K562 (cell line): Measurements from ENCODE around the gene RXRA. TPM values are rescaled to one million over a fixed set of nuclear protein-coding genes. Genes with fewer than 3 reads are reported as not detected.

Experiments used
- ATAC-seq: fragments of 200-7000 bp; cut with Tn5 transposase; 3 replicates; pipeline ENCODE4 v1.9.1; 2020; ENCODE audit warnings: moderate library complexity
- BruUV-seq: library from RNA; stranded (reverse); fragments of 400-500 nt; replicated peaks from 2 replicates; lab custom pipeline; 2021; lab: Mats Ljungman, UMichigan
- CTCF ChIA-PET: fragments of 300-600 bp; formaldehyde crosslinking; extraction: SDS; loops from one replicate; lab custom pipeline; 2021; ENCODE audit warnings: low intra/inter-chr PET ratio; lab: Yijun Ruan, JAX
- POLR2A ChIA-PET: fragments of 300-600, 350-650 bp; sonication (Branson Sonifier 250); formaldehyde crosslinking; extraction: SDS; loops from one replicate; lab custom pipeline; 2021; ENCODE audit warnings: antibody characterized with exemption, inconsistent platforms; lab: Yijun Ruan, JAX
- DNase-seq, 4 experiments: peaks; one replicate each; pipeline versions ENCODE4 v3.0.0 to v3.0.0-alpha.2; 2011 to 2018; ENCODE audit warnings: low spot score in 3 of 4, mixed read lengths in 3 of 4; ENCODE audit errors: extremely low read depth in 1 of 4
- FAIRE-seq: peaks from 2 replicates; lab custom pipeline; 2011; peaks lifted over from hg19 to GRCh38; lab: Jason Lieb, UNC
- H2AFZ ChIP-seq: 2 replicates; pipeline ENCODE4 v1.6.0; 2011; ENCODE audit warnings: low read depth, low read length, control low read depth, inconsistent platforms
- H3K27ac ChIP-seq: fragments of 200-600 bp; 3 replicates; pipeline ENCODE4 v1.8.0; 2011; ENCODE audit warnings: low read depth, mild to moderate bottlenecking, control low read depth, inconsistent platforms, low read length, moderate library complexity, mixed read lengths; ENCODE audit errors: extremely low read depth
- H3K27me3 ChIP-seq, 2 experiments: fragments of 300-600 bp in 1 of 2; 2 replicates in 1 of 2; 3 replicates in 1 of 2; pipeline versions ENCODE4 v1.6.0 to v1.8.0; 2011; ENCODE audit warnings: inconsistent platforms in 2 of 2, low read length in 2 of 2, mild to moderate bottlenecking in 1 of 2, mixed read lengths in 1 of 2, moderate library complexity in 1 of 2; ENCODE audit not compliant: control insufficient read depth in 2 of 2, insufficient read depth in 2 of 2
- H3K36me3 ChIP-seq: fragments of 300-600 bp; 3 replicates; pipeline ENCODE4 v1.8.0; 2011; ENCODE audit warnings: mild to moderate bottlenecking, low read length, inconsistent platforms; ENCODE audit not compliant: control insufficient read depth, insufficient read depth
- H3K4me1 ChIP-seq, 2 experiments: fragments of 200-600 bp in 1 of 2; replicated peaks in 1 of 2; 2 replicates in 1 of 2; 3 replicates in 1 of 2; pipeline versions ENCODE4 v1.5.1 to v1.8.0; 2011; ENCODE audit warnings: inconsistent platforms in 2 of 2, low read length in 2 of 2, mild to moderate bottlenecking in 1 of 2, mixed read lengths in 1 of 2, moderate library complexity in 1 of 2; ENCODE audit not compliant: control insufficient read depth in 2 of 2, insufficient read depth in 2 of 2
- H3K4me2 ChIP-seq: 2 replicates; pipeline ENCODE4 v1.6.1; 2011; ENCODE audit warnings: low read length, control low read depth, inconsistent platforms, mixed read lengths; ENCODE audit not compliant: insufficient read depth
- H3K4me3 ChIP-seq: fragments of 200-600 bp; sonication (generic), shearing (Covaris generic); 2 replicates; pipeline ENCODE4 v1.5.1; 2016; ENCODE audit warnings: control low read depth, inconsistent platforms
- H3K79me2 ChIP-seq: fragments of 200-600 bp; 3 replicates; pipeline ENCODE4 v1.8.0; 2011; ENCODE audit warnings: low read length, inconsistent platforms; ENCODE audit not compliant: control insufficient read depth, insufficient read depth
- H3K9ac ChIP-seq, 2 experiments: 2 replicates each; pipeline versions ENCODE4 v1.6.0 to v1.6.1; 2011; ENCODE audit warnings: low read depth in 2 of 2, low read length in 2 of 2, control low read depth in 1 of 2, inconsistent platforms in 1 of 2, mild to moderate bottlenecking in 1 of 2, mixed read lengths in 1 of 2; ENCODE audit not compliant: insufficient read depth in 1 of 2
- H3K9me1 ChIP-seq: one replicate; pipeline ENCODE4 v1.6.0; 2011; ENCODE audit warnings: inconsistent platforms, mild to moderate bottlenecking, low read length, moderate library complexity; ENCODE audit not compliant: control insufficient read depth, insufficient read depth
- H3K9me3 ChIP-seq: replicated peaks from 2 replicates; pipeline ENCODE4 v1.5.1; 2011; ENCODE audit warnings: low read depth, low read length, inconsistent platforms; ENCODE audit not compliant: control insufficient read depth, insufficient read depth
- H4K20me1 ChIP-seq: replicated peaks from 2 replicates; pipeline ENCODE4 v1.6.1; 2011; ENCODE audit warnings: low read length, inconsistent platforms, mixed read lengths; ENCODE audit not compliant: control insufficient read depth, insufficient read depth
- CEBPB ChIP-seq: fragments of 450-650 bp; IDR thresholded peaks from 2 replicates; pipeline ENCODE4 v1.6.1; 2016; ENCODE audit warnings: missing genetic modification characterization, missing compliant biosample characterization
- EWSR1 ChIP-seq: fragments of 450-650 bp; IDR thresholded peaks from 2 replicates; pipeline ENCODE4 v1.6.1; 2018; ENCODE audit warnings: borderline replicate concordance, mild to moderate bottlenecking, low read depth, moderate library complexity; ENCODE audit not compliant: partially characterized antibody
- NFIC ChIP-seq: fragments of 450-650 bp; IDR thresholded peaks from 2 replicates; pipeline ENCODE4 v1.6.1; 2017; ENCODE audit warnings: mild to moderate bottlenecking, inconsistent platforms
- WGBS: fragments of 100-300 bp; shearing (Covaris generic); methylation state at CpG from one replicate; pipeline ENCODE4 v1.1.6; 2016; ENCODE audit warnings: low coverage, mixed read lengths; ENCODE audit not compliant: insufficient coverage; ENCODE audit errors: missing lambda C conversion rate; 5-methylcytosine and 5-hydroxymethylcytosine counted together
- in situ Hi-C: fragments of 300-500 bp; cut with MboI; formaldehyde crosslinking; loops from 4 replicates; pipeline ENCODE4 v1.15.0; 2018; ENCODE audit warnings: inconsistent platforms, mixed read lengths
- intact Hi-C: fragments of 100-400 bp; cut with micrococcal nuclease; formaldehyde crosslinking; loops from 2 replicates; pipeline ENCODE4 v1.14.2; 2022
- polyA plus RNA-seq, 8 experiments: library from polyadenylated mRNA; depleted of rRNA in 4 of 8; stranded (reverse) in 5 of 8; unstranded in 3 of 8; fragments of >200 nt; fragmentation: Nextera tagmentation in 2 of 8; fragmentation: Illumina TruSeq in 1 of 8; extraction: Ambion mirVana in 2 of 8; extraction: Trizol in 1 of 8; gene quantifications; 2 replicates each; pipeline versions ENCODE4 v1.2.1 to v1.2.3, GENCODE V29; 2011 to 2014; ENCODE audit warnings: inconsistent platforms in 1 of 8, missing spikeins in 1 of 8
- total RNA-seq, 7 experiments: library from RNA; depleted of rRNA in 6 of 7; stranded (reverse); fragments of >200 nt in 6 of 7; fragmentation: Illumina TruSeq in 2 of 7; extraction: Trizol in 2 of 7; gene quantifications; 2 replicates each; pipeline versions ENCODE4 v1.2.1 to v1.2.3, GENCODE V29; 2011 to 2021; ENCODE audit warnings: low replicate concordance in 1 of 7
- TF ChIP-seq, protein P1 (sequence below), 2 experiments: fragments of 200-800 bp in 1 of 2; sonication (Bioruptor generic) in 1 of 2; sonication (generic) in 1 of 2; formaldehyde crosslinking in 1 of 2; IDR thresholded peaks in 1 of 2; conservative IDR thresholded peaks in 1 of 2; 2 replicates each; pipeline versions ENCODE4 v1.5.0 to v1.6.1; 2016 to 2020; ENCODE audit warnings: missing compliant biosample characterization in 1 of 2, missing genetic modification characterization in 1 of 2, missing genetic modification reagents in 1 of 2
- TF ChIP-seq, protein P2 (sequence below): fragments of 450-650 bp; IDR thresholded peaks from 2 replicates; pipeline ENCODE4 v1.6.1; 2016

The RXRA gene
- total and polyA plus RNA-seq, 9 of the 15 experiments (the other 6 are each of a cell fraction or from before 2014, with no cell fraction given): 0.35 to 23.6 (median 4.6) TPM

DNA sequence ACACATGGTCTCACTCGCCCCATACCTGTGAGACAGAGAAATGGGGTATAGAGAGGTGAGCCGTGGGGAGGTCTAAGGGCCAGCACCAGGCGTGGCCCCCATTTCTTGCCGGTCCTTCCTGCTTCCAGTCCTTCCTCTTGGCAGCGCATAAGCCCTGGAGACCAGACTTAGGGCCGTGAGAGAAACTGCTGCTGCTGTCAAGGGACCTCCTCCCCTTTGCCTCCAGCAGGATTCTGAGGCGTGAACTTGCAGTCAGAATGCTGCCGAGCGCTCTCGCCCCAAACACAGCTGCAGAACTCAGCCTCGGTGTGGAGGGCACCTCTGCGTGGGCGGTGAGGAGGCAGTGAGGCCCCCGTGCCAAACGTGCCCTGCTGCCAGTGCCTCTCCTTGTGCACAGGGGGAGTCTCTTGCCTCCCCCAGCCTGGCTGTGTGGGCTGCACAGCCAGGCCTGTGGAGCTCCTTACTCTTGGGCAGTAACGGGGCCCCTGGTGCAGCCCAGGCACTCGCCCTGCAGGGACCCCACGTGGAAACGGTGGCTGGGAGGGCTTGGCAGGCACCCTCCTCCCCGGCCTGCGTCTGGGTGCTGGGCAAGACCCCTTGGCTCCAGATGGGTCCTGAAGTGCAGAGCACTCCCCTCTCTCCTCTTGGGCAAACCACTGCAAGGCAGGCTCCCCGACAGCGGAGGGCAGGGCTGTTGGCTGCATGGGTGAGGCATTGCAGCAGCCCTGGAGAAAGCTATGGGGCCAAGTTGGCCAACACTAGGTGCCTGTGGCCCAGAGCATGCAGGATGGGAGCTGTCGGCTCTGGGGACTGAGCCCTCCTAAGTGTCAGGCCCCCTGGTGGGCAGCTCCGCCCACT lies 85.4 kb downstream of the RXRA start (continued):
- TF ChIP-seq, protein P1, sequence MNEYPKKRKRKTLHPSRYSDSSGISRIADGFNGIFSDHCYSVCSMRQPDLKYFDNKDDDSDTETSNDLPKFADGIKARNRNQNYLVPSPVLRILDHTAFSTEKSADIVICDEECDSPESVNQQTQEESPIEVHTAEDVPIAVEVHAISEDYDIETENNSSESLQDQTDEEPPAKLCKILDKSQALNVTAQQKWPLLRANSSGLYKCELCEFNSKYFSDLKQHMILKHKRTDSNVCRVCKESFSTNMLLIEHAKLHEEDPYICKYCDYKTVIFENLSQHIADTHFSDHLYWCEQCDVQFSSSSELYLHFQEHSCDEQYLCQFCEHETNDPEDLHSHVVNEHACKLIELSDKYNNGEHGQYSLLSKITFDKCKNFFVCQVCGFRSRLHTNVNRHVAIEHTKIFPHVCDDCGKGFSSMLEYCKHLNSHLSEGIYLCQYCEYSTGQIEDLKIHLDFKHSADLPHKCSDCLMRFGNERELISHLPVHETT (CRISPR knock-in tag; conservative IDR thresholded peaks at IDR 0.05 in 1 of 2, IDR thresholded peaks at IDR 0.05 in 1 of 2): no peak
- TF ChIP-seq, protein P2, sequence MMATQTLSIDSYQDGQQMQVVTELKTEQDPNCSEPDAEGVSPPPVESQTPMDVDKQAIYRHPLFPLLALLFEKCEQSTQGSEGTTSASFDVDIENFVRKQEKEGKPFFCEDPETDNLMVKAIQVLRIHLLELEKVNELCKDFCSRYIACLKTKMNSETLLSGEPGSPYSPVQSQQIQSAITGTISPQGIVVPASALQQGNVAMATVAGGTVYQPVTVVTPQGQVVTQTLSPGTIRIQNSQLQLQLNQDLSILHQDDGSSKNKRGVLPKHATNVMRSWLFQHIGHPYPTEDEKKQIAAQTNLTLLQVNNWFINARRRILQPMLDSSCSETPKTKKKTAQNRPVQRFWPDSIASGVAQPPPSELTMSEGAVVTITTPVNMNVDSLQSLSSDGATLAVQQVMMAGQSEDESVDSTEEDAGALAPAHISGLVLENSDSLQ: no peak

DNA sequence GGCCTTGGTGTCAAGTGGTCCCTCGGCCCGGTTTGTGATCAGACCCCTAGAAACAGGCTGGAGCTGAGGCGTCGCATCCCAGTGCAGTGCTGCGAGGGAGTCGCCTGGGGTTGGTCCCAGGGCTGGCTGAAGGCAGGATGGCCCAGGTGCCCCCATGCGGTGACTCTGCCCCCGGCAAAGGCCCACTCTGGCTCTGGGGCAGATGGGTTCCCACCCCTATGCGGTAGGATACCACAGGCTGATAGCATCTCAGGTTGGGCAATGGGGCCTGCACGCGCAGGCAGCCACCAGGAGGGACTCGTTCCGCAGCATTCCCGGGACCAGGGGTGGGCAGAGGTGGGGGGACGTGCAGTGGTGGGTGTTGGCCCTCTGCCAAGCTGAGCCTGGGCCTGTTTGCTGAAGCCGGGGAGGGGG lies 86.0 kb downstream of the RXRA start:
- Histone ChIP-seq H3K4me2 (no peak overlapping the region), H3K4me3 (no peak overlapping the region), H3K9ac (no peak overlapping the region; a peak in 1 of 4 replicates), H3K4me1 (peaks cover 12 to 74% of the 10 kb centered on the region in 2 experiments), H3K9me3 (no peaks in the 10 kb centered on the region), H4K20me1 (peaks cover 41% of the 10 kb centered on the region), H3K36me3 (no peaks in the 10 kb centered on the region), H3K79me2 (peaks cover 5% of the 10 kb centered on the region), H3K27me3 (no peaks in the 10 kb centered on the region), H2AFZ (no peak overlapping the region), H3K27ac (no peak overlapping the region), H3K9me1 (peaks cover 12% of the 10 kb centered on the region)
- ChIA-PET CTCF (no interaction called here), POLR2A (no interaction called here)
- WGBS: 61% methylated on average over 12 of the region's 16 CpGs
- DNase-seq (no peak), ATAC-seq (no peak), FAIRE-seq (no peak)
- in situ Hi-C loops: no loop called here
- peak; percentile 56 for TF ChIP-seq CEBPB (tag)
- peak; percentile 74 for TF ChIP-seq NFIC
- no peak for TF ChIP-seq EWSR1
- no TSS peak for BruUV-seq
- intact Hi-C loops: no loop called here
